OCI-LY7 (cell line): ENCODE results near the gene ADGRD1. TPM values are rescaled to one million over a fixed set of nuclear protein-coding genes. Genes with fewer than 3 reads are reported as not detected.

Experiments used
- small RNA-seq: library from RNA; depleted of rRNA; stranded (forward); fragments of <200 nt; gene quantifications from one replicate; pipeline ENCODE3, GENCODE V24; 2014
- total RNA-seq, 2 experiments: library from RNA; depleted of rRNA in 1 of 2; stranded (reverse); fragments of >200 nt in 1 of 2; shearing (Covaris generic) in 1 of 2; gene quantifications; 2 replicates each; pipeline ENCODE4 v1.2.3, GENCODE V29; 2014 to 2022

Gene ADGRD1
- total RNA-seq, 2 experiments from 2014 or later = 1.0 to 1.7 TPM

Small RNA genes lying within 50 kb of the gene (small RNA-seq; reads per million reads assigned to genes)
- gene RF00019 = not detected

Other genes starting within 250 kb of the ADGRD1 start
- not detected in 2 replicates for gene RIMBP2, start 237.6 kb upstream of the ADGRD1 start, total RNA-seq (2014; rRNA removed; shearing (Covaris generic))
- not detected in 2 replicates for gene RIMBP2, start 237.6 kb upstream of the ADGRD1 start, total RNA-seq (2022)
- gene STX2, start 114.7 kb upstream of the ADGRD1 start, total RNA-seq (2014; rRNA removed; shearing (Covaris generic)) = 19.2 and 20.0 TPM in 2 replicates
- 18.3 and 18.9 TPM in 2 replicates for gene STX2, start 114.7 kb upstream of the ADGRD1 start, total RNA-seq (2022)
- 1,462 and 1,858 TPM in 2 replicates for gene RAN, start 81.8 kb upstream of the ADGRD1 start, total RNA-seq (2014; rRNA removed; shearing (Covaris generic))
- 1,734 and 1,957 TPM in 2 replicates for gene RAN, start 81.8 kb upstream of the ADGRD1 start, total RNA-seq (2022)